Stomach (tissue), 19 donors: Measurements from ENCODE around the gene RHBDD3. TPM values are rescaled to one million over a fixed set of nuclear protein-coding genes. Genes with fewer than 3 reads are reported as not detected.

Source experiments
- DNase-seq, 2 donors: peaks; one replicate each; pipeline versions ENCODE4 v3.0.0 to v3.0.0-alpha.2; 2013 to 2019
- H3K27ac ChIP-seq, 5 donors: fragments of 200-600 bp in 4 of 5; sonication (generic) in 4 of 5; one replicate each; pipeline ENCODE4 v1.5.1; 2013 to 2019; ENCODE audit warnings: mild to moderate bottlenecking in 1 of 5, moderate library complexity in 1 of 5
- H3K27me3 ChIP-seq, 3 donors: fragments of 200-600 bp; sonication (generic); one replicate each; pipeline ENCODE4 v1.5.1; 2017 to 2019; ENCODE audit warnings: mixed run types in 1 of 3
- H3K36me3 ChIP-seq, 4 donors: fragments of 200-600 bp; sonication (generic); 1 replicate in 3 of 4; 2 replicates in 1 of 4; pipeline ENCODE4 v1.5.1; 2016 to 2019
- H3K4me1 ChIP-seq, 4 donors: fragments of 200-600 bp; sonication (generic); one replicate each; pipeline ENCODE4 v1.5.1; 2016 to 2019
- H3K4me3 ChIP-seq, 4 donors: fragments of 200-600 bp; sonication (generic) in 3 of 4; one replicate each; pipeline ENCODE4 v1.5.1; 2016 to 2019; ENCODE audit warnings: mild to moderate bottlenecking in 1 of 4
- H3K9me3 ChIP-seq, 4 donors: fragments of 200-600 bp; sonication (generic); one replicate each; pipeline ENCODE4 v1.5.1; 2016 to 2019
- EP300 ChIP-seq: sonication (generic); formaldehyde crosslinking; IDR thresholded peaks from one replicate; pipeline ENCODE4 v1.6.1; 2017; ENCODE audit warnings: antibody characterized with exemption
- POLR2A ChIP-seq, 4 donors: fragments of 450-650 bp; IDR thresholded peaks; one replicate each; pipeline ENCODE4 v1.6.1; 2016; ENCODE audit warnings: antibody characterized with exemption in 4 of 4, control low read depth in 2 of 4, mild to moderate bottlenecking in 1 of 4, moderate library complexity in 1 of 4
- POLR2AphosphoS5 ChIP-seq, 3 donors: sonication (generic); formaldehyde crosslinking; IDR thresholded peaks; one replicate each; pipeline ENCODE4 v1.6.1; 2016; ENCODE audit warnings: antibody characterized with exemption in 3 of 3
- WGBS, 5 donors: extraction: QIAGEN DNeasy Blood & Tissue Kit in 3 of 5; methylation state at CpG; one replicate each; pipeline versions ENCODE4 v1.1.5 to v1.1.7; 2013 to 2018; 5-methylcytosine and 5-hydroxymethylcytosine counted together
- intact Hi-C: fragments of 100-400 bp; cut with DNase I; formaldehyde crosslinking; loops from one replicate; pipeline ENCODE4 v1.15.1; 2023; ENCODE audit warnings: low total_unique reads
- long read RNA-seq, 10 donors: transcript quantifications; one replicate each; lab custom pipeline, GENCODE V29; 2026
- polyA plus RNA-seq, 3 donors: library from polyadenylated mRNA; stranded (reverse); fragments of 200-250 nt; gene quantifications; one replicate each; pipeline ENCODE4 v1.2.3, GENCODE V29; 2013
- total RNA-seq, 5 donors: library from RNA; depleted of rRNA; stranded (reverse); fragments of >200 nt; gene quantifications; one replicate each; pipeline versions ENCODE4 v1.1.0 to v1.2.3, GENCODE V29; 2014 to 2016
- TF ChIP-seq, protein P1 (sequence below), 7 experiments: fragments of 450-650 bp in 4 of 7; fragments of 200-600 bp in 3 of 7; sonication (generic) in 3 of 7; IDR thresholded peaks; one replicate each; pipeline ENCODE4 v1.5.1; 2016 to 2019; ENCODE audit warnings: antibody characterized with exemption in 7 of 7, control low read depth in 2 of 7, mild to moderate bottlenecking in 1 of 7
- donor health status: healthy with polysubstance abuse.
- donor health status: Bipolar disorder and iron deficiency.
- donor health status: healthy.

RHBDD3 gene
- 10 to 100 TPM; 14.5 to 76.5 (median 45.1) TPM for total RNA-seq
- polyA plus RNA-seq = 10 to 100 TPM in 2 of 3 donors, 1 to 10 TPM in 1; 9.8 to 19.6 (median 16.7) TPM
- long read RNA-seq, donor 1, partial matches to known transcripts = 0 of 2 reads
- long read RNA-seq, donor 1, other reads (novel, unspliced or antisense) = 0 of 2 reads
- long read RNA-seq, donor 2, partial matches to known transcripts = 0 of 7 reads
- long read RNA-seq, donor 2, other reads (novel, unspliced or antisense) = 0 of 7 reads
- long read RNA-seq, donor 3, transcript RHBDD3-206 (3 exons, 999 nt) = major isoform, 6 of 7 reads
- long read RNA-seq, donor 3, partial matches to known transcripts = 0 of 7 reads
- long read RNA-seq, donor 3, other reads (novel, unspliced or antisense) = 0 of 7 reads
- long read RNA-seq, donor 4, partial matches to known transcripts = 0 of 1 reads
- long read RNA-seq, donor 4, other reads (novel, unspliced or antisense) = 0 of 1 reads
- long read RNA-seq, donor 5, transcript RHBDD3-206 (3 exons, 999 nt) = major isoform, 14 of 34 reads
- long read RNA-seq, donor 5, partial matches to known transcripts = 19 of 34 reads
- long read RNA-seq, donor 5, other reads (novel, unspliced or antisense) = 0 of 34 reads
- long read RNA-seq, donor 6, transcript RHBDD3-206 (3 exons, 999 nt) = major isoform, 8 of 11 reads
- long read RNA-seq, donor 6, partial matches to known transcripts = 0 of 11 reads
- long read RNA-seq, donor 6, other reads (novel, unspliced or antisense) = 0 of 11 reads
- long read RNA-seq, donor 7, partial matches to known transcripts = 0 of 7 reads
- long read RNA-seq, donor 7, other reads (novel, unspliced or antisense) = 0 of 7 reads
- long read RNA-seq, donor 8, partial matches to known transcripts = 0 of 3 reads
- long read RNA-seq, donor 8, other reads (novel, unspliced or antisense) = 0 of 3 reads
- long read RNA-seq, donor 9, transcript RHBDD3-206 (3 exons, 999 nt) = major isoform, 5 of 219 reads
- long read RNA-seq, donor 9, partial matches to known transcripts = 213 of 219 reads
- long read RNA-seq, donor 9, other reads (novel, unspliced or antisense) = 0 of 219 reads
- long read RNA-seq, donor 10, partial matches to known transcripts = 60 of 61 reads
- long read RNA-seq, donor 10, other reads (novel, unspliced or antisense) = 0 of 61 reads

DNA sequence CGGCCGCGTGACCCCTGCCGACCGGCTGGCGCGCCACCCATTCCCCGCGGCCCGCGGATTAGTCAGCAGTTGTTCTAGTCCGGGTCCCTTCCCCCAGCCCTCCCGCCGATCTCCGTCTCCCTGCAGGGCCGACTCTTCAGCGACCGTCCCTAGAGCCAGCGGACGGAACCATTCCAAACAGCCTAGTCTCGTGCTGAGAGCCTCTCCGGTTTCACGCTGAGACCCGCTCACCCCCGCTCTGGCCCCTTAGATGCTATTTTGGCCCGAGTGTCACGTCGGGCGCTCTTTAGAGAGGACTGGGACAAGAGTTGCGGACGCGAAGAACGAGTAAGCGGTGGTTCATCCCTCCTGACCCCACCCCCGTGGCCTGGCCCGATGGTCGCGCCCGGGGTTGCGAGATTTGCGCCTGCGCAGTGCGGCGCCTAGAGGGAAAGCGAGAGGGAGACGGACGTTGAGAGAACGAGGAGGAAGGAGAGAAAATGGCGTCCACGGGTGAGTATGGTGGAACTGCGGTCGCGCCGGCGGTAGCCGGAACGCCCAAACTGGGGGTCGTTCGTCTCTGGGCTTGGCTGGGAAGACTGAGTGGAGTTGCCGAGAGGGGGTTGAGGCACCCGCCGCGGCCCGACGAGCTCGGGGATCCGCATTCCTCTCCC is at the start of gene RHBDD3, which contains the start of gene EWSR1:
TSS of gene RHBDD3 (minus strand) at position 124 of the 653 bp plus-strand sequence. CDS start 2,355 bp downstream, outside the sequence.
TSS of gene EWSR1 (plus strand) at position 411 of the 653 bp plus-strand sequence. CDS start at position 480, 69 bp downstream.
- WGBS, 5 donors = 0 to 1% (median 0%) methylated on average over 51 to 67 of the region's 67 CpGs
- peak in 2 of 4 donors; percentile 65 to 70 for TF ChIP-seq POLR2A (IDR thresholded peaks at IDR 0.05)
- TF ChIP-seq, protein P1, sequence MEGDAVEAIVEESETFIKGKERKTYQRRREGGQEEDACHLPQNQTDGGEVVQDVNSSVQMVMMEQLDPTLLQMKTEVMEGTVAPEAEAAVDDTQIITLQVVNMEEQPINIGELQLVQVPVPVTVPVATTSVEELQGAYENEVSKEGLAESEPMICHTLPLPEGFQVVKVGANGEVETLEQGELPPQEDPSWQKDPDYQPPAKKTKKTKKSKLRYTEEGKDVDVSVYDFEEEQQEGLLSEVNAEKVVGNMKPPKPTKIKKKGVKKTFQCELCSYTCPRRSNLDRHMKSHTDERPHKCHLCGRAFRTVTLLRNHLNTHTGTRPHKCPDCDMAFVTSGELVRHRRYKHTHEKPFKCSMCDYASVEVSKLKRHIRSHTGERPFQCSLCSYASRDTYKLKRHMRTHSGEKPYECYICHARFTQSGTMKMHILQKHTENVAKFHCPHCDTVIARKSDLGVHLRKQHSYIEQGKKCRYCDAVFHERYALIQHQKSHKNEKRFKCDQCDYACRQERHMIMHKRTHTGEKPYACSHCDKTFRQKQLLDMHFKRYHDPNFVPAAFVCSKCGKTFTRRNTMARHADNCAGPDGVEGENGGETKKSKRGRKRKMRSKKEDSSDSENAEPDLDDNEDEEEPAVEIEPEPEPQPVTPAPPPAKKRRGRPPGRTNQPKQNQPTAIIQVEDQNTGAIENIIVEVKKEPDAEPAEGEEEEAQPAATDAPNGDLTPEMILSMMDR (IDR thresholded peaks at IDR 0.05) = no peak
- peak; percentile 89 to 96 (median 93) for TF ChIP-seq POLR2AphosphoS5 (IDR thresholded peaks at IDR 0.05)
- TF ChIP-seq EP300 = no peak
- H3K9me3 ChIP-seq = no peaks in the 10 kb centered on the region
- H3K4me3 ChIP-seq = peak within 1 kb of the TSS; percentile 79 to 98 (median 94)
- DNase-seq = peak; percentile 96 to 97
- peaks cover 48 to 61% (median 61%) of the 10 kb centered on the region in 4 donors for H3K4me1 ChIP-seq
- peak within 1 kb of the TSS; percentile 94 to 100 (median 99) for H3K27ac ChIP-seq
- intact Hi-C loops = no loop called here
- no peaks in the 10 kb centered on the region for H3K27me3 ChIP-seq
- H3K36me3 ChIP-seq = peaks cover 5 to 37% (median 32%) of the 10 kb centered on the region in 4 donors

DNA sequence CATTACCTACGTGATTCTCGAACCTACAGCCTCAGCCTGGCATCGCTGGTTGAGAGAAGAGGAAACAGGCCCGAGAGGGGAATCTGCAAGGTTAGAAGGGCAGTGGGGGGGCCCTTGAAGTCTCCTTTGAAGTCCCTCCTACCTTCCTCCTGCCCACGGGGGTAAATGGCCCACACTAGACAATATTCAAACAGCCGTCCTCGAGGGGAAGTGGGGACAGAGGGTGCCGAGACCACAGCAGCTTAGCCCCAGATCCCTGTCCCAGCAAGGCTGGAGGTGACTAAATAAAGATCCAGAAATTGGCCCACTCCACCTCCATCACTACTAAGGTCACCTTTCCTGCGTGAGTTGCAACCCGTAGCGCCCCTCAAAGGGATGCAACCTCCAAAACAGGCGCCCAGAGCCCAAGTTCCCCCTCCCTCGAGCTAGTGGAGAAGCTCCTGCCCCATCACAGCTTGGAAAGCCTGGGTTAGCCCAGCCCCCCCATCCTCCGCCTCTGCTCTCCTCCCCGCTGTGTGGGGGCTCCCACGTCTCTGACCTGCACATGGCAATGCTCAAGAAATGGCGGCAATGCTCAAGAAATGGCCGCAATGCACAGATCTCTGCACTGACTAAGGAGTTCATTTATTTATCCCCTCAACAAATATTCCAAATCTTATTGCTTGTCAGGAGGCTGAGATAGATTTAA is 48.5 kb upstream of the RHBDD3 start:
- intact Hi-C loops = no loop called here
- WGBS, 5 donors = 56 to 64% (median 61%) methylated on average over 17 to 18 of the region's 18 CpGs
- Histone ChIP-seq H3K36me3 (no peaks in the 10 kb centered on the region), H3K4me1 (peaks cover 35 to 44% (median 41%) of the 10 kb centered on the region in 4 donors), H3K27me3 (peaks cover 15 to 45% (median 40%) of the 10 kb centered on the region in 3 donors), H3K4me3 (no peak overlapping the region), H3K27ac (no peak overlapping the region), H3K9me3 (no peaks in the 10 kb centered on the region)
- TF ChIP-seq POLR2A (IDR thresholded peaks at IDR 0.05) (no peak), EP300 (no peak), POLR2AphosphoS5 (IDR thresholded peaks at IDR 0.05) (no peak)
- TF ChIP-seq, protein P1 (IDR thresholded peaks at IDR 0.05) = no peak
- no peak for DNase-seq

DNA sequence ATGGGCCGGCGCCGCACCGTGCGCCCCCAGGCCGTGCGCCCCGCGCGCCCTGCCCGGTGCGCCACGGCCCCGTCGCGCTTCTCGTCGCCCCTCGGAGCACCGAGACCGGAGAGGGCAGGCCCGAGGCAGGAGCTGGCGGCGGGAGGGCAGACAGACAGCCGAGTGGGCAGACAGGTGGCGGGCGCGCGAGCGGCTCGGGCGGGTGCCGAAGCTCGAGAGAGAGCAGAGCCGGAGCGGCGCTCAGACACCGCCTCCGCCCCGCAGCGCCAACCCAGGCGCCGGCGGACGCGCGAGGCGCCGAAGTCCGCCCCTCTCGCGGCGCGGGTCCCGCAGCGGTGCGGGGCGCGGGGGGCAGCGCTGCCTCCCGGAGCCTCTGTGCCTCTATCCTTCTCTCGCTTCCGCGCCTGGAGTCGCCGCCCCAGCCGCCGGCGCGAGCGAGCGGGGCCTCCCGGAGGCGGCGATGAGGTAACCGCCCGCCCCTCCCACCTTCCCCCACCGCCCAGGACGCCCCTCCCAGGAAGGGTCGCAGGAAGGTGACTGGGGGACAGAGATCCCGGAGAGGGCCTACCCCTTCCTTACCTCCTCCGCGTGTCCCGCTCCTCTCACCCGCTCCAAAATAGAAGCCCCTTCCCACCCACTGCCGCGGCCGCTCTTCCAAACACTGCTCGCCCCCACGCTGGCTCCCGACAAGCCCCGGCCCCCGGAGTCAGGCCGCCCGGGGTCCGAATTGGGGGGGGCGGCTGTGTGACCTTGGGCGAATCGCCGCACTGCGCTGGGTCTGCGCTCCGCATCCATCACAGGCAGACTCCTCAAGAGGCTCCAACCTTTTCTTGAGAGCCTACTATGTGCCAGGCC is 47.7 kb upstream of the RHBDD3 start, which contains the start of gene RASL10A:
TSS of gene RASL10A (minus strand) at position 412 of the 855 bp plus-strand sequence. CDS start 451 bp downstream, outside the sequence.
- peak in 1 of 2 donors; percentile 70 for DNase-seq
- peaks cover 43 to 52% (median 49%) of the 10 kb centered on the region in 4 donors for H3K4me1 ChIP-seq
- no peaks in the 10 kb centered on the region for H3K9me3 ChIP-seq
- WGBS, 5 donors = 4 to 24% (median 5%) methylated on average over 23 to 103 of the region's 103 CpGs
- no peaks in the 10 kb centered on the region for H3K36me3 ChIP-seq
- TF ChIP-seq POLR2AphosphoS5 (IDR thresholded peaks at IDR 0.05) (no peak), EP300 (no peak), POLR2A (IDR thresholded peaks at IDR 0.05) (no peak)
- TF ChIP-seq, protein P1 (IDR thresholded peaks at IDR 0.05) = no peak
- intact Hi-C loops = no loop called here
- H3K4me3 ChIP-seq = peak within 1 kb of the TSS; percentile 29 to 49 (median 42)
- H3K27me3 ChIP-seq = peaks cover 15 to 45% (median 40%) of the 10 kb centered on the region in 3 donors
- no peak within 1 kb of the TSS for H3K27ac ChIP-seq
